MM.1S (cell line): ENCODE results near the gene EXOC1L.

ENCODE experiments used
- CTCF ChIP-seq: fragments of 300-600 bp; sonication (generic); IDR thresholded peaks from 2 replicates; pipeline ENCODE4 v1.5.1; 2016; ENCODE audit warnings: antibody characterized with exemption, low read length, mixed read lengths
- EZH2 ChIP-seq: fragments of 300-600 bp; sonication (generic); optimal IDR thresholded peaks from 2 replicates; pipeline ENCODE3; 2017; ENCODE audit warnings: low read depth, mild to moderate bottlenecking, antibody characterized with exemption, low read length, mixed read lengths
- EZH2phosphoT487 ChIP-seq: fragments of 300-600 bp; sonication (generic); IDR thresholded peaks from 2 replicates; pipeline ENCODE4 v1.6.1; 2018; ENCODE audit warnings: antibody characterized with exemption, low read length

DNA sequence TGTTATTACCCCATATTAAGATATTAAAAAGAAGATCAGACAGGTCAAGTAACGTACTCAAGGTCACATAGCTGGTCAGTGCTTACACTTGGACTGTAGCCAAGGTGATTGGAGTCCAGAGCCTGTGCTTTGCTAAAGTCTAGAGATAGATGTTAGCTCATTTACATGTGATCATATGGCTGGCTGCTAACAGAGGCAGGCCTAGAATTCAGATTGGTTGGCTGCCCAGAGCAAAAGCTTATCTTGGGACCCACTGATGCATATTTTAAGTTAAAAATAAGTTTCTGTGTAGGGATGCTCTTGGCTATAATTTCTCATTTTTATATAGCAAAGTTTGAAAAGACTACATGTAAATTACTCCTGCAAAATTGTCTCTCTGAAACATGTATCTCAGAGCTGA lies 18.1 kb upstream of the EXOC1L start:
- TF ChIP-seq CTCF, result no peak
- TF ChIP-seq EZH2, result no peak
- TF ChIP-seq EZH2phosphoT487, result no peak
